Mucosa of rectum (tissue), 2 donors: ENCODE measurements around the gene VMP1.

ENCODE experiments used
- H3K27ac ChIP-seq, 2 donors: one replicate each; pipeline ENCODE4 v1.7.0; 2013; ENCODE audit warnings: inconsistent platforms in 2 of 2, low read depth in 2 of 2, low read length in 2 of 2
- H3K27me3 ChIP-seq, 2 donors: one replicate each; pipeline ENCODE4 v1.7.0; 2013; ENCODE audit warnings: low read length in 2 of 2; ENCODE audit not compliant: control insufficient read depth in 2 of 2, insufficient read depth in 2 of 2
- H3K36me3 ChIP-seq, 2 donors: one replicate each; pipeline ENCODE4 v1.7.0; 2013; ENCODE audit warnings: low read length in 2 of 2; ENCODE audit not compliant: control insufficient read depth in 2 of 2, insufficient read depth in 2 of 2
- H3K4me1 ChIP-seq, 2 donors: one replicate each; pipeline ENCODE4 v1.7.0; 2013; ENCODE audit warnings: low read length in 2 of 2, mild to moderate bottlenecking in 1 of 2; ENCODE audit not compliant: control insufficient read depth in 2 of 2, insufficient read depth in 2 of 2
- H3K4me3 ChIP-seq, 2 donors: one replicate each; pipeline ENCODE4 v1.7.0; 2013; ENCODE audit warnings: low read length in 2 of 2
- H3K9ac ChIP-seq, 2 donors: one replicate each; pipeline ENCODE4 v1.7.0; 2013; ENCODE audit warnings: low read length in 2 of 2, low read depth in 1 of 2, mild to moderate bottlenecking in 1 of 2
- H3K9me3 ChIP-seq, 2 donors: one replicate each; pipeline ENCODE4 v1.7.0; 2013; ENCODE audit warnings: low read length in 2 of 2; ENCODE audit not compliant: control insufficient read depth in 2 of 2
- donor health status: healthy.
- donor health status: Normal muscosa, but diverticular disease.

The VMP1 gene

DNA sequence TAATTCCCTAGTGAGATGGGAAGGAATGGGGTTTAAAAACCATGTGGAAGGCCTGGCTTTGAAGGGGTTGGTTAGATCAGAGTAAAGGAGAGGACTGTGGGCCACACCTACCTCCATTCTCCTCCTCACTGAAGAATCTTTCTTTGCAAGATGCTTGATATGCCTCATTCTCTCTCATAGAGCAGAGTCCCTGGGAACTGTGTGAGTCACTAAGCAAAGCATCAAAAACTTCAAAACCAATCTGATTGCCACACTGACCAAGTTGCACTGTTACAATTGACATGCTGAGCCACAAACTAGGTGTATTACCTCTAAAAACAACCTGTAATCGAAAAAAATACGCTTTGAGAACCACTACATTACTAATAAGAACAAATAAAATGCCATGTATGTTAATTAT is 183.3 kb downstream of the VMP1 start:
- Histone ChIP-seq H3K9me3 (no peaks in the 10 kb centered on the region), H3K36me3 (peaks cover 3 to 9% of the 10 kb centered on the region in 2 donors), H3K27ac (no peak overlapping the region), H3K9ac (no peak overlapping the region), H3K4me3 (no peak overlapping the region), H3K27me3 (no peaks in the 10 kb centered on the region), H3K4me1 (peaks cover 9 to 14% of the 10 kb centered on the region in 2 donors)
